Astrocyte of the hippocampus (primary cell): ENCODE measurements around the gene ATP6V0E2.
A peak's percentile ranks its signal among the peaks of the same experiment; 100 is the strongest.
"Not testable (repeated sequence)": the region's sequence is repeated elsewhere in the genome, so short reads cannot be mapped to it uniquely, and the experiment has no call there.

Source experiments
- DNase-seq: peaks from one replicate; pipeline ENCODE4 v3.0.0; 2011; ENCODE audit warnings: low read depth, low spot score

ATP6V0E2 gene

DNA sequence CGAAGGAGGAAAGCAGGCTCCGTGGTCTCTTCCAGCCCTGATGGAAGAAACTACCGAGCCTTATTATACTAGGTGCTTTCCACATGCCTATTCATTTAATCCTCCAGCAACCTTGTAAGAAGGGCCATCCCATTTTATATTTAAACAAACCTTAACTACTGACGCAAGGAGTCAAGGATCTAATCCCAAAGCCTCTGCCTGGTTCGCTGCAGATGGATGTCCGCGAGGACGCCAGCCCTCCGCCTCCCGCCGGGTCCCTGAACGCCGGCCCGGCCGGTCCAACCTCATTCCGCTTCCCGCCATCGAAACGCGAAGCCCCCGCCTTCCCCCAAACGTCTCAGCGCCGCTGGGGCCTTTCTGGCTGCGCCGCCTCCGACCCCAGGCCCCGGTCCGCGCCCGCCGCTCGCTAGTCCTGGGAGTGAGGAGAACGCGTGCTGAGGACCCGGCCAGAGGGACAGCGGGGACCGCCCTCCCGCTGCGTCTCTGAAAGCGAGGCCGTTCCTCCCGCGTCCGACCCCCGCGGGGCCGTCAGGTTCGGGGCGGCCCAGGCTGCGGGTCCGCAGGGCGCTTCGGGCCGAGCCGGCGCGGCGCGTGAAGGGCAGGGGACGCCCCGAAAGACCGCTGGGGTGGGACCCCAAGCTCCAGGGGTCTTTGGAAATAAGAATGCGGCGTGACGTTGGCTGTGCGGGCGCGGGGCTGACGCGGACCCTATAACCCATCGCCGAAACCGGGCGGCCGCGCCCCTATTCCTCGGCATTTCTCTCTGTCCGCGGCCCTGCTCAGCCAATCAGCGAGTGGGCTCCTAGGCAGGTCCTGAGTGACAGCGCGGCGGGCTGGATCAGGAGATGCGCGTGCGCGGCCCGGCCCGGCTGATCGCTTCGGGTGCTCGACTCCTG lies at the start of gene ATP6V0E2:
TSS of gene ATP6V0E2 (plus strand) at position 896 of the 896 bp plus-strand sequence. CDS start 97 bp downstream, outside the sequence.
- DNase-seq, result peak; percentile 98

DNA sequence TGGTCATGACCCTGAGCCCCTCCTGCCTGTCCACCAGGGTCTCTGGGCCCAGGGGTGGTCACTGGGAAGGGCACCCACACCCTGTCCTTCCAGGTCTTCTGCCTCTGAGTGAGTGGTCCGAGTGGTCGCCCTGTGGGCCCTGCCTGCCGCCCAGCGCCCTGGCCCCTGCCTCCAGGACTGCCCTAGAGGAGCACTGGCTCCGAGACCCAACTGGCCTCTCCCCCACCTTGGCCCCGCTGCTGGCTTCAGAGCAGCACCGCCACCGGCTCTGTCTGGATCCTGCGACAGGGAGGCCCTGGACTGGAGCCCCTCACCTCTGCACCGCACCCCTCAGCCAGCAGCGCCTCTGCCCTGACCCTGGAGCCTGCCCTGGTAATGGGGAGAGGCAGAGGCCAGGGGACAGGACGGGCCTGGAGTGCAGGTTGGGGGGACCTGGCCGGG lies 49.4 kb upstream of the ATP6V0E2 start:
- DNase-seq, result no peak

DNA sequence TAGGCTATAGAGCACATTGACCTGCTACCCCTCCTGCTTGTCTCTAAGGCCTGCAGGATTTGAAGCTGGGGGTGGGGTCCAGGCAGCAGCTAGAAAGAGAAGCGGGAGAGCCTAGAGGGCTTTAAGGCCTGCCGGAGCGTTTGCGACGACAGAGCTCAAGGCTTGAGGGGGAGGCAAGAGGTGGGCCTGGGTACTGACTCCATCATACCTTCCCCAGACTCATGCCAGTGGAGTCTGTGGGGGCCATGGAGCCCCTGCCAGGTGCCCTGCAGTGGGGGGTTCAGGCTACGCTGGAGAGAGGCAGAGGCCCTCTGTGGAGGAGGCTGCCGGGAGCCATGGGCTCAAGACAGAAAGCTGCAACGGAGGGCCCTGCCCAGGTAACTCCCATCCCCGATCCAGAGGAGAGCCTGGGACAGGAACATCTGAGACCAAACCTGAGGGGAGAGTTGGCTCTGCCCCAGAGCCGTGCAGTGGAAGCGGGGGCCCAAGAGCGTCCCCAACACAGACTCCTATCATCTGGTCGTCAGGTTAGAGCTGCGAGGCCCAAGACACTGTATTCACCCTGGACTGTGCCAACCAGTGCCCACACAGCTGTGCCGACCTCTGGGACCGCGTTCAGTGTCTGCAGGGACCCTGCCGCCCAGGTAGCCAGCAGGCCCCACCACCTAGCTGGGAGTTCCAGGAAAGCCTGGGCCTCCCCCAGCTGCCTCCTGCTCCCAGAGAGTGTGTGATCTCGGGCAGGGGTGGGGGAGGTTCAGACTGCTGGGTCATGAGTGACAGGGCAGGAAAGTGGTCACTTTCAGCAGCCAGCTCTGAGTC lies 48.8 kb upstream of the ATP6V0E2 start:
- no peak for DNase-seq

DNA sequence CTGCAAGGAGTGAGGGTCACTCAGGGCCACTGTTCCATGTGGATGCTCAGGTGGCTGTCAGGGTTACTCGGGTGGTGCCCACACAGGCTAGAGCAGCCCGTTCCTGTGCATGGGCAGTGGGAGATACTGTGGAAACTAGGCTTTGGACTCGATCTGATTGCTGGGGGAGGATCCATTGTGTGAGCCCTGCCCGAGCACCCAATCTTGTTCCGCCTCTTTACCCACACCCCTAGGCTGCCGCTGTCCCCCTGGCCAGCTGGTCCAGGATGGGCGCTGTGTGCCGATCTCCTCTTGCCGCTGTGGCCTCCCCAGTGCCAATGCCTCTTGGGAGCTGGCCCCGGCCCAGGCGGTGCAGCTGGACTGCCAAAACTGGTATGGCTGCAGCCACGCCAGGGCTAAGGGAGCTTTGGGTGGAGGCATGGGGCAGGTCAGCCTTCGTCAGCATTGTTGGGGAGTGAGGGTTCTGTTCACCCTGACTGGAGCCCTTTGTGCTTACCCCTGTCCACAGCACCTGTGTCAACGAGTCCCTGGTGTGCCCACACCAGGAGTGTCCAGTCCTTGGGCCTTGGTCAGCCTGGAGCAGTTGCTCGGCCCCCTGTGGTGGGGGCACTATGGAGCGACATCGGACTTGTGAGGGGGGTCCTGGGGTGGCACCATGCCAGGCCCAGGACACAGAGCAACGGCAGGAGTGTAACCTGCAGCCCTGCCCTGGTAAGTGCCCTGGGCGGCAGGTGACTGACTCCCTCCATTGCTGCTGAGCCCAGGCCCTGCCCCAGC lies 48.0 kb upstream of the ATP6V0E2 start:
- no peak for DNase-seq

DNA sequence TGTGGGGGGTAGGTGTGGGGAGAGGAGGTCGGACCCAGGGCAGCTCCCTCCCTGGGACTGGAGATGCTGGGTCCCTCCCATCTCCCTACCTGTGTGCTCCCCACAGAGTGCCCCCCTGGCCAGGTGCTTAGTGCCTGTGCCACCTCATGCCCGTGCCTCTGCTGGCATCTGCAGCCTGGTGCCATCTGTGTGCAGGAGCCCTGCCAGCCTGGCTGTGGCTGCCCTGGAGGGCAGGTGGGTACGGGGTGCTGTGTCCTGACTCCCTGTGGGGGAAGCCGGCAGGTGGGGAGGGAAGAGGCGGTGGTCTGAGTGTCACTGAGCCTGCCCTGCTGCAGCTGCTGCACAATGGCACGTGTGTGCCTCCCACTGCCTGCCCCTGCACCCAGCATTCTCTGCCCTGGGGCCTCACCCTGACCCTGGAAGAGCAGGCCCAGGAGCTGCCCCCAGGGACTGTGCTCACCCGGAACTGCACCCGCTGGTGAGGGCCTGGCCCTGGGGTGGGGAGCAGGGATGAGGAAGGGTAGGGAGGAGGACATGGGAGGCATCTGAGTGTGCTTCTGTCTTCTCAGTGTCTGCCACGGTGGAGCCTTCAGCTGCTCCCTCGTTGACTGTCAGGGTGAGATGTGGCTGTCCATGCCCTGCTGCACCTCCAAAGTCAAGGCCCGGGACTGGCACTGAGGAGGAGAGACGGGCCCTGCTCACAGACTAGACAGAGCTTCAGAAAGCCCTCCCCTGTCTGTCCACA lies 47.3 kb upstream of the ATP6V0E2 start:
- no peak for DNase-seq

DNA sequence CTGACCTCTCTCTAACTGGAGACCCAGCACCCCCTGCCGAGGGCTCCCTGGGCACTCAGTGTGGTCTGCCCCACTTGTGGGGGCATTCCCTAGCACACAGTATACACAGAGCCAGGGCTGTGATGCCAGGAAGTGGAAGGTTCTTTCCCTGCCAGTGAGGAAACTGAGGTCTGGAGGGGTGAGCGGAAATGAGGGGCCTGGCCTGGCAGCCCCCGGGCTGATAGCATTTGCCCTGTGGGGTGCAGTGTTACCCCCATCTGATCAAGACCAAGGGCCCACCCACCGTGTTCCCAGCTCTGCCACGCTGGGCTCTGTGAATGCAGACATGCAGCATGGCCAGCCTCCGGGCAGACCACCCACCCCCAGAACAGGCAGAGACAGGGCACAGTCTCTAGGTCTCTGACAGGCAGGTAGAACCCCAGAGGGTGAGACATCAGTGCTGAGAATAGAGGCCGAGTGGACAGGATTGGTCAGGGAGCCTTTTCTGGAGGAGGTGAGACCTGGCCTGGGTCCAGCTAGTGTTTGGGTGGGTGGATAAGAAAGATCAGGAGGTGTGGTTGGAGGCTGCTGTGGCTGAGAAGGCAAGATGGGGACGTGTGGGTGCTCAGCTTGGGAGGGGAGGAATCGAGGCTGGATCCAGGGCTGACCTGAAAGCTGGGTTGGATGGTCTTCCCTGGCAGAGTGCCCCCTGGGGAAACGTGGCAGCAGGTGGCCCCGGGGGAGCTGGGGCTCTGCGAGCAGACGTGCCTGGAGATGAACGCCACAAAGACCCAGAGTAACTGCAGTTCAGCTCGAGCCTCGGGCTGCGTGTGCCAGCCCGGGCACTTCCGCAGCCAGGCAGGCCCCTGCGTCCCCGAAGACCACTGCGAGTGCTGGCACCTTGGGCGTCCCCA lies 46.4 kb upstream of the ATP6V0E2 start:
- DNase-seq, result no peak

DNA sequence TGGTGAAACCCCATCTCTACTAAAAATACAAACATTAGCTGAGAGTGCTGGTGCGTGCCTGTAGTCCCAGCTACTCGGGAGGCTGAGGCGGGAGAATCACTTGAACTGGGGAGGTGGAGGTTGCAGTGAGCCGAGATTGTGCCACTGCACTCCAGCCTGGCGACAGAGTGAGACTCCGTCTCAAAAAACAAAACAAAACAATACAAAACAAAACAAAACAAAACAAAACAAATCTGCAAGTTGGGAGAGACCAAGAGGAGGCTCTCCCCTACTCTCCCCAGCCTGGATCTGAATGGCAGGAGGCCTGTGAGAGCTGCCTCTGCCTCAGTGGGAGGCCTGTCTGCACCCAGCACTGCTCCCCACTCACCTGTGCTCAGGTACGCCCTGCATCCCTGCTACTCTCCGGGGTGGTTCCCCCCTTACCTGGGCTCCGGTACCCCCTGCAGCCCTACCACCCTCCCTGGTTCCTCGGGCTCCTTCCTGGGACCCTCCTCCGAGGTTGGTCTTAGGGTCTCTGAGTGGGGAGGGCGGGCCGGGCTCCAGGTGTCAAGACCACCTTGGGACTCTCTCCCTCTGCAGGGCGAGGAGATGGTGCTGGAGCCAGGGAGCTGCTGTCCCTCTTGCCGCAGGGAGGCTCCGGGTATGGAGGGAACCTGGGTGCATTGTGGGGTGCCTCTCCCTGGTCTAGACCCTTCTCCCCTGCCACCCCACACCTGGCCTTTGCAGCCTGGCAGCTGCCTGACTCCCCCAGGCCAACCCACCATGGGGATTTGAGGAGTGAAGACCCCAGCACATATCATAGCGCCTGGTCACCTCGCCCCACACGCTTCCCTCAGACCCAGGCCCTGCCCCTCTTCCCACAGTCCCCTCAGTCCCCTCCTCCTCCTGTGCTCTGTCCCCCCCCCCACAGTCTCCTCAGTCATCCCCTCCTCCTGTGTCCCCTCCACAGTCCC lies 45.1 kb upstream of the ATP6V0E2 start:
- DNase-seq, result no peak

DNA sequence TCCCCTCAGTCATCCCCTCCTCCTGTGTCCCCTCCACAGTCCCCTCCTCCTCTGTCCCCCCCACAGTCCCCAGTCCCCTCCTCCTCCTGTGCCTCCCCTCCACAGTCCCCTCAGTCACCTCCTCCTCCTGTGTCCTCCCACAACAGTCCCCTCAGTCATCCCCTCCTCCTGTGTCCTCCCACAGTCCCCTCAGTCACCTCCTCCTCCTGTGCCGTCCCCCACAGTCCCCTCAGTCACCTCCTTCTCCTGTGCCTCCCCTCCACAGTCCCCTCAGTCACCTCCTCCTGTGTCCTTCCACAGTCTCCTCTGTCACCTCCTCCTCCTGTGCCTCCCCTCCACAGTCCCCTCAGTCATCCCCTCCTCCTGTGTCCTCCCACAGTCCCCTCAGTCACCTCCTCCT lies 43.2 kb upstream of the ATP6V0E2 start:
- not testable (repeated sequence) for DNase-seq

DNA sequence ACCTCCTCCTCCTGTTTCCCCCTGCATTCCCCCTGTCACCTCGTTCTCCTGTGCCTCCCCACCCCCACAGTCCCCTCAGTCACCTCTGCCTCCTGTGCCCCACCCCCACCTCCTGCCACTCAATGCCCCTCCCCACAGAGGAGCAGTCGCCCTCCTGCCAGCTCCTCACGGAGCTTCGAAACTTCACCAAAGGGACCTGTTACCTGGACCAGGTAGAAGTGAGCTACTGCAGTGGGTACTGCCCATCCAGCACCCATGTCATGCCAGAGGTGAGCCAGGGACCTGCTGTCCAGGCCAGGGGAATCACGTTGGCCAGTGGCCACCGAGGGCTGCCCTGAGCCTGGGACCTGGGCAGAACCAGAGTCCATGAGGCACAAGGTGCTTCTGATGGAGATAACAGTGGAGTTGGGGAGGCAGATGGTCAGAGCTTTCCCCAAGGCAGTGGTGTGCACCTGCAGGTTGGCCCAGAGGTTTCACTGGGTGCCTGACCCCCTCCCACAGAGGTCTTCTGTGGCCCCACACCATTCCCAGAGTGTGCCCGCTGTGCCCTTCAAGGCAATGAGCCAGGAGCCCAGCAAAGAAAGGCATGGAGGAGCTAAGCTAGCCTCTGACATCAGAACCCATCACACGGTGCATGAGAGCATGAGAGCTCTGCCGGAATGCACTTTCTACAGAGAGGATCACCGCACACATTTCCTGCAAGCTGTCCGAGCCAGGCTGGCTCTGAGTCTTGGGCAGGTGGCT lies 42.6 kb upstream of the ATP6V0E2 start:
- DNase-seq, result no peak

DNA sequence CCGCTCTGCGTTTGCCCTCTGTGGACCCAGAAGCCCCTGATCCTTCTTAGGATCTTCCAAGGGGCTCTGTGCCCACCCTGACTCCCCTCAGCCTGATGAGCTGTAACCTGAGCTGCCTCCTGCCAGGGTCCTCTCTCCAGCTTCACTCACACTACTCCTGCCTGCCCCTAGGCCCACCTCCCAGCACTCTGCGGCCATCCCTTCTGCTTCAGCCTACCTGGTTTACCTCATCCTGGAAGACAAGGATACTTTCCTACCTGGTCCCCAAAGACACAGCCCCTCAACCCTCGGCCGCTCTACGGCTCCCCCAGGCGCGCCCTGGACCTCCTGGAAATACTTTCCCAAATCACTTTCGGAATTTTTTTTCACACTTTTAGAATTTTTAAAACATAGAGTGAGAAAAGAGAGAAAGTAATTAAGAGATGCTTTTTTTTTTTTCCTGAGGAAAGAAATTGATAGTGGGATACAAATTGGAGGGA lies 42.0 kb upstream of the ATP6V0E2 start:
- no peak for DNase-seq

DNA sequence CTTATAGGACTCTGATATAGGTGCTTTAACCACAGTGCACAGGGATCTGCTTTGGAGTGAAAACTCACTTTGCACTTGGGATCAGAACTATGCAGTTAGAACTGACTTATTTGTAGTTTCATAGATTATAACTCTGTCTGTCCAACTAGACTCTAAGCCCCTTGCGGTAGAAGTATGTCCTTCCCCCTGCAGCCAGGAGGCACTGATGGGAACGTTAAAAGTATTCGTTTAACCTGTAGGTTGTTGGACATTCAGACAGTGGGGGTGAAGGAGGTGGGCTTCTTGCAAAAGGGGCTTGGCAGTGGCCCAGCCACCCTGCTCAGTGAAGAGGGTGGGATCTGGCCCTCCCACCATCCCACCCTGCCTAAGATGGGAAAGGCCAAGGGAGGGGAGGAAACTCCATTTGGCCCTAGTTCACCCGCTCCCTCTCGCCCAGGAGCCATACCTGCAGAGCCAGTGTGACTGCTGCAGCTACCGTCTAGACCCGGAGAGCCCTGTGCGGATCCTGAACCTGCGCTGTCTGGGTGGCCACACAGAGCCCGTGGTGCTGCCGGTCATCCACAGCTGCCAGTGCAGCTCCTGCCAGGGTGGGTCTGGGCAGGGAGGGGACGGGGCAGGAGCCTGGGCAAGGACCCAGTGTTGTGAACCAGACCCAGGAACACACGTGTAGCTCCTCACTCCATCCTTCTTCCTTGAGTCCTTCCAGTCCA lies 41.3 kb upstream of the ATP6V0E2 start:
- DNase-seq, result no peak

DNA sequence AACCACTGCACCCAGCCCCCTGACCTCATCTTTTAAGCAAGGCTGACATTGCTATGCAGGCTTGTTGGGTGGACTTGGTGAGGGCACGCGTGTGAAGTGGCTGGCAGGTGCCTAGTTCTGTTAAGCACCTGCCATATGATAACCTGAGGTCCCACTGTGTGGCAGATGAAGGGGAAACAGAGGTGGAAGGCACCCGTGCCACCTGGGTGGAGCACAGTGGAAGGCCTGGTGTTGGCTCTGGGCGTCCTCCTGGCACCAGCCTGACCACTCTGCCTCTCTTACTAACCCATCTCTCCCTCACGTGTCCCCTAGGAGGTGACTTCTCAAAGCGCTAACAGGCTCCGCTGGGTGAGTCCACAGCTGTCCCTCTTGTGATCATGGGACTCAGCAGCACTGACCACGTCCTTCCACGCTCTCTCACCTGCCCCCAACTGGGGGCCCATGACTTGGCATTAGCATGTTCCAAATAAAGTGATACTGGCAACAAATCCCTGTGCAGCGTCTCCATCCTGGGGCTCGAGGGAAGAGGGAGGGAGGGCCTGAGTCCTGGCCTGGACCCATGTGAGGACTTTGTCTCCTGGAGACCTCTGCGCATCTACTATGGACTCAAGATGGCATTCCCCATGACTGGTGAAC lies 40.2 kb upstream of the ATP6V0E2 start:
- DNase-seq, result no peak

DNA sequence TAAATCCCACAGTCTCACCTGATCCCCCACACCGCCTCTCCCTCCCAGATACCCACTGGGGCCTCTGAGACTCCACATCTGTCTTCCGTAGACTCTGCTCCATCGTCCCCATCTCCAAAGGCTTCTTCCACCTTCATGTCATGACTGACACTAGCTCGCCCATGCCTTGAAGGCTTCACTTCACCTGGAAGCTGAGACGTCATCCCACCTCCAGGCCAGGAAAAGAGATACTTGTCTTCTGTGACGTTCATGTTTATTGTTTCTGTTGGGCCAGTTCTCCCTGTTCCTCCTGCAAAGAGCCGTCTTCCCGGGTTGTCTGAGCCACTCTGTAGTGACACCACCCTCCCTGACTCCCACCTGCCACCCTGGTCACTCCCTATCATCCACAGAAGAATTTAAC lies 39.2 kb upstream of the ATP6V0E2 start:
- DNase-seq, result no peak

DNA sequence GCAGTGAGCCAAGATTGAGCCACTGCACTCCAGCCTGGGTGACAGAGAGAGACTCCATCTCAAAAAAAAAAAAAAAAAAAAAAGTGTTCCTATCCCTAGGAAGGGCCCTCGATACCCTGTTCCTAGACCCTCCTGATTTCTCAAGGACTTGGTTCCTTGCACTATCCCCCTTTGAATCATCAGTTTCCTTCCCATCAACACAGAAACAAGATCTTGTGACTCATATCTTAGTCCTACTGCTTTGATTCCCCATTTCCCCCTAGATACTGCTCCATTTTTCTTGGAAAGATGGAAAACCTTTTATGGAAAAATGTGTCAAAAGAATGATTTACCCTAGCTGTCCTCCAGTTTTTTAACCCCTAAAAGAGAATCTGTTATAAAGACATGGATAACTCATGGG lies 37.3 kb upstream of the ATP6V0E2 start:
- no peak for DNase-seq

DNA sequence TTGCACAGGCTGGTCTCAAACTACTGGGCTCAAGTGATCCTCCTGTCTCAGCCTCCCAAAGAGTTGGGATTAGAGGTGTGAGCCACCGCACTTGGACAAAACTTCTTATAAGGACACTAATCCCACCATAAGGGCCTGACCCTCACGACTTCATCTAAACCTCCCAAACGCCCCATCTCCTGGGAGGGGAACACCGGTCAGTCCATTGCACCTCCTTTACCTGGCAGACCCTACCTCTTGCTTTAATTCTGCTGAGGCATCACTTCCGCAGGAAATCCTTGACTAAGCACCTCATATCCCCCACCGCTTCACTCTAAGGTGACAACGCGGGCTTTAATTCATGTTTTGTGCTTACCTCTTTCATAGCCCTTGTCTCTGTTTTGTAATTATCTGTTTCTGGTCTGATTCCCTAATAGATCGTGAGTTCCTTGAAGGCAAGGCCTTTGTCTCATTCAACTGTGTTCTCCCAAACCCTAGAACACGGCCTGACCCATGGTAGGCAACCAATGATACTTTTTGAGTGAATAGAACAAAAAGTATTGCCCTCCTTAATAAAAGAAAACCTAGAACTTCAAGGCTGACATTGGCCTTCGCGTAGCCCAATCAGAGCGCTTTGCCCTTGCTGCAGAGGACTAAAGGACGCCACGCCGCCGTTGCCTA lies 36.1 kb upstream of the ATP6V0E2 start:
- DNase-seq, result no peak

DNA sequence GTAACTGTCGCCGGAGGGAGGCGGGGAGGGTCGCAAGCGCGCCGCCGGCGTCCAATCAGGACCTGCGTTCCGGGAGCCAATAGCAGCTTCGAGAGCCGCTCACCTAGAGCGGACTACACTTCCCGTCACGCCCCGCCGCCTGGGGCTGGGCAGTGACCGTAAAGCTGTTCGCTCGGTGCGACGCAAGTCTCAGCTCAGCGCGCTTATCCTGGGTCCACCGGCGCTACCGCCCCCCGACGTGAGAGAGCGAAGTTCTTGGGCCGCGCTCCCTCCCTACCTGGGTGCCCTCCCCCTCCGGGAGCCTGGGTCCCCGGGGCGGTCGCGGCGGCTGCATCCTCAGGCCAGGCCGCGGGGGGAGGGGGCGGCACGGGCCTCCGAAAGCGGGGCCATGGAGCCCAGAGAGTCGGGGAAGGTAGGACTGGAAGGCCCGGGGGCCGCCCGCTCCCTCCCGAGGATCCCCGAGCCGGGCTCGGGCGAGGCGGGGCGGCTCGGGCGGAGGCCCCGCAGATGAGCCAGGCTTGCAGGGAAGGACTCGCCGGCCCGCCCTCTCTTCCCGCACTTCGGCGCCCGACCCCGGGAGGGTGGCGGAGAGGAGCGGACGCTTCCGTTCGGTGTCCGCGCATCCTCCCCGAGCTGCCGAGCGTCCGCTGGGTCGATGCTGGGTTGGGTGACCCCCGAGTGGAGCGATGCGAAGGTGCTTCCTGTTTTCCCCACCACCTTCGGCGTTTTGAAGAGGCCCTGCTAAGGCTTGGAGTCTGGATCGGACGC lies 35.4 kb upstream of the ATP6V0E2 start, which contains the start of gene ZNF862:
TSS of gene ZNF862 (plus strand) at position 152 of the 768 bp plus-strand sequence. CDS start at position 389, 237 bp downstream.
- peak; percentile 100 for DNase-seq
